GM12872 (cell line): Measurements from ENCODE around the gene DCAKD.

Experiments
- TF ChIP-seq, protein P1 (sequence below): IDR thresholded peaks from 3 replicates; pipeline ENCODE4 v1.5.1; 2011; ENCODE audit warnings: low read depth, mild to moderate bottlenecking, low read length, moderate library complexity; ENCODE audit not compliant: insufficient read depth

The DCAKD gene

DNA sequence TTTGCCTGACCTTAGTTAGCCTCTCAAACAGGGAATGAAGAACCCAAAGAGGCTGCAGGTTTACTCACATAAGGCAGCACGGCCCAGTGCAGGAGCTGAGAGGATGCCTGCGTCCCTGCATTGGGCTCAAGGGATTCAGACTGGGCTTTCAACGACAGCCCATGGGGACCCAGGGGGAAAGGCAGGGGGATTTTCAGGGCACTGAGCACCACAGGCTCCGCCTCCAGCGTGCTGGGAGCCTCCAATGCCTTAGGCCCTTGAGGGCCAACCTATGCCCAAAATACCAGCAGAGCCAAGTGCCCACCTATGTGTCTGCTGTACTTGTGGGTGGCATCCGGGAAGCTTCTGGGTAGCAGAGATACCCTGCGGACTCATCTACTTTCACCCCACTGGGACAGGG lies 22.3 kb downstream of the DCAKD start:
- TF ChIP-seq, protein P1, sequence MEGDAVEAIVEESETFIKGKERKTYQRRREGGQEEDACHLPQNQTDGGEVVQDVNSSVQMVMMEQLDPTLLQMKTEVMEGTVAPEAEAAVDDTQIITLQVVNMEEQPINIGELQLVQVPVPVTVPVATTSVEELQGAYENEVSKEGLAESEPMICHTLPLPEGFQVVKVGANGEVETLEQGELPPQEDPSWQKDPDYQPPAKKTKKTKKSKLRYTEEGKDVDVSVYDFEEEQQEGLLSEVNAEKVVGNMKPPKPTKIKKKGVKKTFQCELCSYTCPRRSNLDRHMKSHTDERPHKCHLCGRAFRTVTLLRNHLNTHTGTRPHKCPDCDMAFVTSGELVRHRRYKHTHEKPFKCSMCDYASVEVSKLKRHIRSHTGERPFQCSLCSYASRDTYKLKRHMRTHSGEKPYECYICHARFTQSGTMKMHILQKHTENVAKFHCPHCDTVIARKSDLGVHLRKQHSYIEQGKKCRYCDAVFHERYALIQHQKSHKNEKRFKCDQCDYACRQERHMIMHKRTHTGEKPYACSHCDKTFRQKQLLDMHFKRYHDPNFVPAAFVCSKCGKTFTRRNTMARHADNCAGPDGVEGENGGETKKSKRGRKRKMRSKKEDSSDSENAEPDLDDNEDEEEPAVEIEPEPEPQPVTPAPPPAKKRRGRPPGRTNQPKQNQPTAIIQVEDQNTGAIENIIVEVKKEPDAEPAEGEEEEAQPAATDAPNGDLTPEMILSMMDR, result no peak

DNA sequence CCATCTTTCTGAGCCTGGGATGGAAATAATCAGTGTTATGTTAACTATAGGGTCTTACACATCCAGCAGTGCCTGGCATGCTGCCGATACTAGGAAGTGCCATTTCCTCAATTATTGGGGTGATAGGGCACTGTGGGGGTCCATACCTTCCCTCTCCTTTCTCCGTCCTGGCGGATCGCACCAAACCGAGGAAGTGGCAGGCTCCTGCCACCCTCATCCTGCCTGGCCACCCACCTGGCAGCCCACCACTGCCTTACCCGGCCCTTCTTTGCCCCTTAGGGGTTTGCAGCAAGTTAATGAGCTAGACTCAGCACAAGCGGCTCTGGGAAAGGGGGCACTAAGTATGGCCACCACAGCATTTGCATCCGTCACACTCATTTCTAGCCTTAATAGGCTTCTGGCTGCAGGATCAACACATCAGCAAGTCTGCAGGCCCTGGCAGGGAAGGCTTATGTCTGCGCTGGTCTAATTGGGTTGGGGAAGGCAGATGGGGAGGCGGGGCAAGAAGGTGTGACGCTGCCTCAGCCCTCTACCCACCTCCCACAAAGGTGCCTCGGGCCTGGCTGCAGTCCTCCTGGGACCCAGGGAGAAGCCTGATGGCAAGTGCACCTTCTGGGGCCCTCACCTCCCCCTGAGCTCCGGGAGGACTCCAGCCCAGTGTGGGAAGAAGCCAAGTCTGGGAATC lies 28.6 kb downstream of the DCAKD start:
- TF ChIP-seq, protein P1, result no peak

DNA sequence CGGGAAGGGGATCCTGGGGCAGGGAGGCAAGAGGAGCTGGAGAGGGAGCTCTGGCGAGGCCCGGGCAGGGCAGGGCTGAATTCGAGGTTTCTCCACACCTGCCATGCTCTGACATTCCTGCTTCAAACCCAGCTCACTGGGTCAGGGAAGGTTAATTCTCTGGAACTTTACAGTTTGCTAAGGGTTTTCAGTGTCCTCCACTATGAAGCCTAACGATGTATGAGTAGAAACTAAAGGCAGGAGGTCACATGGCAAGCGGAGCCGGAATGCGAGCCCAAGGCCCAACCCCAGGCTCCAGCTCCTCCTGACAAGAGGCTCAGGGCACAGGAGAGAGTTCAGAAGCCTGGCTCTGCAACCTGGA lies 29.2 kb downstream of the DCAKD start:
- TF ChIP-seq, protein P1, result no peak; the same call in 2 of the 3 replicates

DNA sequence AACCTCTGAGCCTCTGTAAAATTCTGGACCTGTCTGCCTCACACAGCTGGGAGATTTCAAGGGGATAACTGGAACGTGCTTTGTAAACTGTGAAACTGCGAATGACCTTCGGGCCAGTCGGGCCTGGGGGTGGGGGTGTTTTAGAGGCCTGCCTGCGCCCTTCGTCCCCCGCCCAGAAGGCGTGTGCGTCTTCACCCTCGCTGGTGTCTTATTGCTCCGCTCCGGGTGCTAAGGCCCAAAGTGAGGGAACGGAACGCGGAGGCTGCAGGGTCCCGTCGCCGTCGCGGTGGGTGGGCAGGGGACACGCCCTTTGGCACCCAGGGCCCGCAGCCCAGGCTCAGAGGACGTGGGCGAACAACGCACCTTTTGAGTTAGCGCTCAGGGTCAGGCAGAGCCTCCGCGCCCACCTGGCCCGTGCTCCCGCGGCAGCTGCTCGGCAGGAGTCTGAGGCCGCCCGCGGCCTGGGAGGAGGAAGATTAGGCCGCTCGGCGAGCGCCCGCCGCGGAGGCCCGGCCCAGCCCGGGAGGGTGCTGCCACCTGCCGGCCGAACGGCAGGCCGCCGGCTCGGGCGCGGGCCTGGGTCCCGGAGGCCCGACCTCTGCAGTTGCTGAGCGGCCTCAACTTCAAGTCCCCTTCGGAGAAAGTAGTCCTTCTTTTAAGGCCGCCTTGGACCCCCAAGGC lies 29.7 kb downstream of the DCAKD start:
- TF ChIP-seq, protein P1, result peak; percentile 79

DNA sequence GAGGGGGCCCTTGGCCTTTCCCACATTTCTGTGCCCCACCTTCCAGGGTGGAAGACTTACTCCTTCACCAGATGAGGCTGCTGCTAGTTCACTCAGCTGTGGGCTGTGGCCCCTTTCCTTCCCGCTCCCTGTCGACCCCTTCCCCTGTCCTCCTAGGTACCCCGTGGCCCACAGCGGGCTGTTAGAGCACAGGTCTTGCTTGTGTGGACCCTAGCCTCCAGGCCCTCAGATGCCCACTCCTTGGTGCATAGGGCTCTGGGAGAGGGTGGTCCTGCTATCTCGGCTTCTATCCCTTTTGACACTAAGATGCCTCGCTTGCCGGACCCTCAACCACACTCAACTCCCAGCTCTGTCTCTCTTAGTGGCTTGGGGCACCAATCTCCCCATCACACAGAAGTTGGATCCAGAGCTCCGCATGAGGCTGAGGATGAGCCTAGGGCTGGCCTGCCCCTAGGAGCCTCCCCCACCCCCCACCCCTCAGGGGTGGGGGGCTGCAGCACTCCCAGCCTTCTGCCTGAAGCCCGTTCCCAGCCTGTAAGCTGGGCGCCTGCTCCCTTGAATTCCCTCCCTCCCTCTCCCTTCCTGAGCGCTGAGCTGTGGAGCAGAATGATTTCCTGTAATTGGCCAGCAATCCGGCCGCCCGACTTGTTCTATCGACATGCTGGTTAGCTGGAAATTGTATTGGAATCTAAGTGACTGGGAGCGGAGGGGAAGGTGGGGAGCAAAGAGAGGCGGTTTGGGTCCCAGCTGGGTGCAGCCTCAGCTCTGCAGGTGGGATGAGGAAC lies 30.9 kb downstream of the DCAKD start:
- TF ChIP-seq, protein P1, result no peak

DNA sequence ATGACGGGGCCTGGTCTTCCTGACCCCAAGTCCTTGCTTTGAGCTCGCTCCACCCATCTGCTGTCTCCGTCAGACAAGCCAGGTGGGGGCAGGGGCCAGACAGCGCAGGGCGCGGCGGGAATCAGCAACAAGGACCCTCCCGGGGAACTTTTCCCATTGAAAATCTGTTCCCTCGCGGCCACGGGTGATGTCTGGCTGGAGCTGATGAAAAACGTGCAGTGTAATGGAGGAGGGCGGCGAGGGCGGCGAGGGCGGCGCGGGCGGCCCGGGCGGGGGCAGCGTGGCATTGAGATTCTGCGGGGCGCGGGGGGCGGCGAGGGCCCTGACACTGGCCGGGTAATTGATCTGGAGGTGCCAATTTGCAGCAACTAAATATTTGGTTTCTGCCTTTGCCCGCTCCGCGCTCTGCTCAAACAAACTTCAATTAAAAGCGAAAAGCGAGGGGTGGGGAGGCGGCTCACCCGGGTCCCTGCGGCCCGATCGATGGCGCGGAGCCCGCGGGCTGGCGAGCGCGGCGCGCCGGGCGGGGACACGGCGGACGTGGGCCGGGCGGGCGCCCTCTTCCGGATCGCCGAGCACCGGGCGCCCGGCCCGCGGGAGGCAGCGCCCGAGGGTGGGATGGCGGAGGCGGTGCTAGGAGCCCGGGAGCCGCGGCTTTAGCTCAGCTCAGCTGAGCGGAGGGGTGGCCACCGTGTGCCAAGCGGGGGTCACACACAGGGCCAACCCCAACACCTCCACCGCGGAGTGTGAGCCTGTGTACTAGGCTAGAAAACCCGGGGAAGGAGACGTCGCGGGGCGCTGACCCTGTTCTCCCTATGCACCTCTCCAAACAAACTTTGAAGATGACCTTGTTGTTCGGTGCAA lies 32.4 kb downstream of the DCAKD start:
- TF ChIP-seq, protein P1, result 0 out of 3 replicates have a peak, but pooled peaks have one; percentile 16
